HCEC 1CT (cell line): ENCODE measurements around the gene SPINK4.

Source experiments
- DNase-seq: peaks from one replicate; pipeline ENCODE4 v3.0.0-alpha.2; 2017

Gene SPINK4

DNA sequence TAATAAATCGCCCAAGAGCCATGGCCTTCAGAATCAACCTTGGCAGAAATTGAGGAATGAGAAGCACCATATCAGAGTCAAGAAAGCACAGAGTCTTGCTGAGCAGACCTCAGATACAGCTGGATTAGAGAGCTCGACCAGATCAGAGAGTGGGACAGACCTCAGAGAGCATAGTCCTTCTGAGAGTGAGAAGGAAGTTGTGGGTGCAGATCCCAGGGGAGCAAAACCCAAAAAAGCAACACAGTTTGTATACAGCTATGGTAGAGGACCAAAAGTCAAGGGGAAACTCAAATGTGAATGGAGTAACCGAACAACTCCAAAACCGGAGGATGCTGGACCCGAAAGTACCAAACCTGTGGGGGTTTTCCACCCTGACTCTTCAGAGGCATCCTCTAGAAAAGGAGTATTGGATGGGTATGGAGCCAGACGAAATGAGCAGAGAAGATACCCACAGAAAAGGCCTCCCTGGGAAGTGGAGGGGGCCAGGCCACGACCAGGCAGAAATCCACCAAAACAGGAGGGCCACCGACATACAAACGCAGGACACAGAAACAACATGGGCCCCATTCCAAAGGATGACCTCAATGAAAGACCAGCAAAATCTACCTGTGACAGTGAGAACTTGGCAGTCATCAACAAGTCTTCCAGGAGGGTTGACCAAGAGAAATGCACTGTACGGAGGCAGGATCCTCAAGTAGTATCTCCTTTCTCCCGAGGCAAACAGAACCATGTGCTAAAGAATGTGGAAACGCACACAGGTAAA, 54.9 kb downstream of the SPINK4 start:
- no peak for DNase-seq

DNA sequence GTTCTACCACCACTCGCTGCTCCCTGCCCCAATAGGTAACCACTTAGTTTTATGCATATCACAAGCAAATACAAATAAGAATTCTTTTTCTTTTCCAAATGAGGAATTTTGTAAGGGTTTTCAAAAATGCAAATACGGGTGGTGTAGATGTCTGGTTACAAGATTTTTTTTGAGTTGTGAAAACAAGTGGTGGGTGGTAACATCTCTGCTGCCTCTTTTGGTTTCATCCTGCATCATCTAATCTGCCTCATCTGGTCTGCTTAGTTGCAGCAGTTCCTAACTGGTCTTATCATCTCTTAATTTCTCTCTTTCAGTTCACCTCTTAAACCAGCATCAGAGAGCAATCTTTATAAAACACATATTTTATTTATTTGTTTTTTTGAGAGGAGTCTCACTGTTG, 55.6 kb downstream of the SPINK4 start:
- DNase-seq: no peak

DNA sequence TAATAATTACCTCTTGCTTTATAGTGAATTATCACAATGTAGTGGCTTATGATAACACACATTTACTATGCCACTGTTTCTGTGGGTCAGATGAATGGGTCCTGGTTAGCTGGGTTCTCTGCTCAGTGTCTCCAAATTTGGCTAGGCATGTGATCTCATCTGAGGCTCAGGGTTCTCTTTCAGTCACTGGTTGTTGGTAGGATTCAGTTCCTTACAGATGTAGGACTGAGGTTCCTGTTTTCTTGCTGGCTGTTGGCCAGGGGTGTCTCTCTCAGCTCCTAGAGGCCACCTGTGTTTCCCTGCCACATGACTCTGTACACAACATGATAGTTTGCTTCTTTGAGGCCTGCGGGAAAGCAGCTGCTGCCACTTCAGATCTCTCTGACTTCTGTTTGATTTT, 57.5 kb downstream of the SPINK4 start:
- DNase-seq: no peak
